ENCODE results near the gene ZNF618. TPM values are rescaled to one million over a fixed set of nuclear protein-coding genes. Genes with fewer than 3 reads are reported as not detected.

Gene ZNF618
- total RNA-seq, 8 experiments from 2014 or later = 3.4 to 41.6 (median 20.4) TPM

- 40 to 100% (median 82%) methylated on average over 1 to 9 of the region's 10 CpGs; no CpG with 5 or more reads in 2 of the 10 experiments for WGBS, 10 experiments
- H3K27ac ChIP-seq = no peak overlapping the region
- peaks cover 0 to under 1% of the 10 kb centered on the region in 2 donors for H3K4me1 ChIP-seq (replicated peaks in 1 of 2)
- in situ Hi-C loops (cut with MboI; ENCODE audit: low pct_unique_long_range_greater_than_20kb in 2 of 9, low sequenced_read_pairs in 9 of 9, unreplicated experiment in 9 of 9) = no loop called here
- H3K4me3 ChIP-seq = no peak overlapping the region
- ATAC-seq (replicated peaks in 6 of 8) = no peak
These were observed 3.5 kb upstream of the ZNF618 start for GRCh38 chr9:113872485-113873143.

GRCh38 chr9:113873446-113873845, 2.7 kb upstream of the ZNF618 start:
- no peak overlapping the region for H3K4me3 ChIP-seq
- ATAC-seq (replicated peaks in 6 of 8) = no peak
- WGBS, 10 experiments = 63 to 100% (median 93%) methylated on average over 1 to 4 of the region's 5 CpGs; no CpG with 5 or more reads in 4 of the 10 experiments
- H3K4me1 ChIP-seq (replicated peaks in 1 of 2) = peaks cover 5 to 6% of the 10 kb centered on the region in 2 donors
- in situ Hi-C loops (cut with MboI; ENCODE audit: low pct_unique_long_range_greater_than_20kb in 2 of 9, low sequenced_read_pairs in 9 of 9, unreplicated experiment in 9 of 9) = no loop called here
- H3K27ac ChIP-seq = no peak overlapping the region

GRCh38 chr9:113873926-113874325, 2.2 kb upstream of the ZNF618 start:
- WGBS, 10 experiments = 75 to 100% (median 100%) methylated on average over 2 to 3 of the region's 3 CpGs; no CpG with 5 or more reads in 6 of the 10 experiments
- Histone ChIP-seq H3K4me3 (no peak overlapping the region), H3K27ac (no peak overlapping the region), H3K4me1 (replicated peaks in 1 of 2) (peaks cover 9 to 10% of the 10 kb centered on the region in 2 donors)
- no peak for ATAC-seq (replicated peaks in 6 of 8)
- in situ Hi-C loops (cut with MboI; ENCODE audit: low pct_unique_long_range_greater_than_20kb in 2 of 9, low sequenced_read_pairs in 9 of 9, unreplicated experiment in 9 of 9) = no loop called here

DNA sequence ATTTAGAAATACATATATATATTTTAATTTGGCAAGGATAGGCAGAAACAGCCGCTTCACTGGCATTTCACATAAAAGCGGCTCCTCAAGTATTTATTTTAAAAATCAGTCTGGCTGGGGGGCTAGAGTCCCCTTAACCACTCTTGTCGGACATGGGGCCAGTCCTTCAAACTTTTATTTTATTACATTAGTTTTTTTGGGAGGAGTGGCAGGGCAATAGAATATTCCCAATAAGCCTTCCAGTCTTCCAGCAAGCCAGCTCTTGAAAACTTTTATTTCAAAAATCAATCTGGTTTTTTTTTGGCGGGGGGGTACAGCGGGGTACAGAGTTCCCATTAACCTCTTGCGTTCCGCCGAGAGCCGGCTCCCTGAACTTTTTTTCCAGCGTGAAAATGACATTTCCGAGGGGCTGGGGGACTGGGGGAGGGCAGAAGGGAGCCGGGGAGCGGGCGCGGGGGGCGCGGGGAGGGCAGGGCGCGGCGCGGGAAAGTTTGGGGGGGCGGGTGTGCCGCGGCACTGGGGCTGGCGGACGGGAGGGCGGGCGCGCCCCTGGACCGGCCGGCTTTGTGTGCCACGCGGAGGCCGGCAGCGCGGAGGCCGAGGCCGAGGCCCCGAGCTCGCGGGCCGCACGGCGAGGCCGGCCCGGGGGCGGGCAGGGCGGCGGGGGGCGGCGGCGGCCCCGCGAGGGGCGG, 504 bp upstream of the ZNF618 start:
- Histone ChIP-seq H3K27ac (peak overlapping the region; percentile 86 to 89), H3K4me1 (replicated peaks in 1 of 2) (peaks cover 16 to 21% of the 10 kb centered on the region in 2 donors), H3K4me3 (peak overlapping the region; percentile 90 to 100 (median 98))
- in situ Hi-C loops (cut with MboI; ENCODE audit: low pct_unique_long_range_greater_than_20kb in 2 of 9, low sequenced_read_pairs in 9 of 9, unreplicated experiment in 9 of 9) = no loop called here
- ATAC-seq (replicated peaks in 6 of 8) = peak in 7 of 8 experiments; percentile 64 to 78 (median 71)
- 17 to 100% (median 68%) methylated on average over 1 to 8 of the region's 55 CpGs for WGBS, 10 experiments

- ATAC-seq (replicated peaks in 6 of 8) = no peak
- WGBS, 10 experiments = 0 to 7% (median 0%) methylated on average over 1 of the region's 1 CpG
- Histone ChIP-seq H3K4me3 (peak overlapping the region; percentile 90 to 100 (median 98)), H3K4me1 (replicated peaks in 1 of 2) (peaks cover 22 to 29% of the 10 kb centered on the region in 2 donors), H3K27ac (peak overlapping the region in 1 of 2 donors; percentile 10)
- in situ Hi-C loops (cut with MboI; ENCODE audit: low pct_unique_long_range_greater_than_20kb in 2 of 9, low sequenced_read_pairs in 9 of 9, unreplicated experiment in 9 of 9) = no loop called here
These were observed 872 bp downstream of the ZNF618 start for GRCh38 chr9:113876993-113877368.

DNA sequence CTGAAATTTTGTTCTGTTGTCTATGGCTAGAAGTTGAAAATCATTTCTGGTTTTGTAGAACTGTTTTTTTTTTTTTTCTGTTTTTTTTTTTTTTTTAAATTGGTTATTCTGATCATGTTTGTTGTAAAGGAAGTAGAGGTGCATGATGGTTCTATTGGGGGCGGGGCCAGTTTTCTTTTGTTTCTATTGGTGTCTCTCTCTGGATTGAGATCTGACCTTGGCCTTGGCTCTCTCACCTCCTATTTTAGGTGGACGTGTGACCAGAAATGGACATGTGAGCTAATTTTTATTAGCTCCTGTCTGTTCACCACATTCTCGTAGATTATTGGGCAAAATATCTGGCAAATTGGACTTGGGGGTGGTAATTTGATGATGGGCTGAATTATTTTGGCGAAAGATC, 3.2 kb downstream of the ZNF618 start:
- Histone ChIP-seq H3K27ac (no peak overlapping the region), H3K4me3 (peak overlapping the region in 2 of 5 donors; percentile 8 to 100), H3K4me1 (replicated peaks in 1 of 2) (peaks cover 25 to 29% of the 10 kb centered on the region in 2 donors)
- in situ Hi-C loops (cut with MboI; ENCODE audit: low pct_unique_long_range_greater_than_20kb in 2 of 9, low sequenced_read_pairs in 9 of 9, unreplicated experiment in 9 of 9) = no loop called here
- peak in 2 of 8 experiments; percentile 34 to 48 for ATAC-seq (replicated peaks in 6 of 8)
- WGBS, 10 experiments = 73 to 100% (median 93%) methylated on average over 1 to 4 of the region's 4 CpGs

- 86 to 100% (median 94%) methylated on average over 1 to 4 of the region's 4 CpGs; no CpG with 5 or more reads in 2 of the 10 experiments for WGBS, 10 experiments
- no peak for ATAC-seq (replicated peaks in 6 of 8)
- in situ Hi-C loops (cut with MboI; ENCODE audit: low pct_unique_long_range_greater_than_20kb in 2 of 9, low sequenced_read_pairs in 9 of 9, unreplicated experiment in 9 of 9) = no loop called here
- Histone ChIP-seq H3K4me1 (replicated peaks in 1 of 2) (peaks cover 25 to 29% of the 10 kb centered on the region in 2 donors), H3K4me3 (no peak overlapping the region), H3K27ac (no peak overlapping the region)
These were observed 3.8 kb downstream of the ZNF618 start for GRCh38 chr9:113879911-113880310.

DNA sequence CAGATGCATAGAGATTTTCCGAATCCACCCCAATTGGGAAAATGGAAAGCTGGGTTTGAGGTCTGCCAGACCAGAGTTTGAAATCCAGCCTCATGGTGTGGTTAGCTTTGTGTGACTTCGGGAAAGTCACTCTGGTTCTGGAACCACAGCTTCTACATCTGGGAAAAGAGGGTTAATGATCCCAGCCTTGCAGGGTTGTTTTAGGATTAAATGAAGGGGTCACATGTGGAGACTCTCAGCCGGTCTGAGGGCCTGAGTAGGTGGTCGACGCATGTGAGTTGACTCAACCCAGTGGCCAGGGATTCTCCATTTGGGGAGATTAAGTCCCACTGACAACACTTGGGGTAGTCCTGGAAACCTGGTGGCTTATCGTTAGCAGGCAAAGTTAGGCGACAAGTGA, 6.1 kb downstream of the ZNF618 start:
- peaks cover 29 to 32% of the 10 kb centered on the region in 2 donors for H3K4me1 ChIP-seq (replicated peaks in 1 of 2)
- no peak overlapping the region for H3K27ac ChIP-seq
- no peak for ATAC-seq (replicated peaks in 6 of 8)
- in situ Hi-C loops (cut with MboI; ENCODE audit: low pct_unique_long_range_greater_than_20kb in 2 of 9, low sequenced_read_pairs in 9 of 9, unreplicated experiment in 9 of 9) = no loop called here
- H3K4me3 ChIP-seq = no peak overlapping the region
- WGBS, 10 experiments = 84 to 100% (median 100%) methylated on average over 1 to 6 of the region's 7 CpGs; no CpG with 5 or more reads in 3 of the 10 experiments

- in situ Hi-C loops (cut with MboI; ENCODE audit: low pct_unique_long_range_greater_than_20kb in 2 of 9, low sequenced_read_pairs in 9 of 9, unreplicated experiment in 9 of 9) = no loop called here
- H3K27ac ChIP-seq = no peak overlapping the region
- no peak for ATAC-seq (replicated peaks in 6 of 8)
- H3K4me1 ChIP-seq (replicated peaks in 1 of 2) = peaks cover 29 to 30% of the 10 kb centered on the region in 2 donors
- WGBS, 10 experiments = 80 to 100% (median 95%) methylated on average over 1 to 5 of the region's 7 CpGs; no CpG with 5 or more reads in 2 of the 10 experiments
- no peak overlapping the region for H3K4me3 ChIP-seq
These were observed 6.6 kb downstream of the ZNF618 start for GRCh38 chr9:113882636-113883164.

DNA sequence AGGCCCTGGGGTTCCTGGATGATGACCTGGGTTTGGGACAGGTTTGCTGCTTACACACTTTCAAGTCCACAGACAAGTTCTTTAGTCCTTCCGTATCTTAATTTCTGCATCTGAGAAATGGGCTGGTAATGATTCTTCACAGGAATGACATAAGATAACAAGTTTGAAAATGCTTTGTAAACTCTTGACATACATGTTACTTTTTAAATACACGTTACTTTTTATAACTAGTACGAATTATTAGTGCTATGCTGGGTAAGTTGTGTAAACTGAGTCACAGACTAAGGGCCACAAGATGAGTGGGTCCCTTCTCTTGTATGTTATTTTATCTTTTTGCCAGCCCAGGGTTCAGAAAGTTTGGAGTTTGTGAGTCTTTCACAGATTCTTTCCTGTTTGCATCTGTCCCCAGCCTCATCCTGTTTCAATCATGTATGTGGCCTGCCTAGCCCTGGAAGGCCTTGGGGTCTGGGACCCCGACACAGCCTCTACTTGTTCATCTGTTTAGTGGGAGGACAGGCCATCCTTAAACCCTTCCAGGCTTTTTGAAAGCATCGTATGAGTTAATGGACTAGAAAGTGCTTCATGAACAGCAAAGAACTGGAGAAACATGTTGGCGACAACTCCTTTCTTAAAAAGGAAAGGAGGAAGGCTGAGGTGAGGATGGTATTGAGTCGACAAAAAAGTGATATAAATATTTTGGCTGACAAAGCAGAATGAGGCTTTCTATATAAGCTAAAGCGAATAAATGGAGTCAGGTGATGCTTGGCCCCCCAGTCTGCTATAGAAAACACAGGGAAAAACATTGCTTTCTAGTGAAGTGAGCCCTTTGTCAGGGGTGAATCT, 9.3 kb downstream of the ZNF618 start:
- no peak overlapping the region for H3K4me3 ChIP-seq
- in situ Hi-C loops (cut with MboI; ENCODE audit: low pct_unique_long_range_greater_than_20kb in 2 of 9, low sequenced_read_pairs in 9 of 9, unreplicated experiment in 9 of 9) = no loop called here
- WGBS, 10 experiments = 60 to 85% (median 79%) methylated on average over 1 to 8 of the region's 8 CpGs
- H3K4me1 ChIP-seq (replicated peaks in 1 of 2) = peaks cover 8 to 18% of the 10 kb centered on the region in 2 donors
- H3K27ac ChIP-seq = no peak overlapping the region
- no peak for ATAC-seq (replicated peaks in 6 of 8)

DNA sequence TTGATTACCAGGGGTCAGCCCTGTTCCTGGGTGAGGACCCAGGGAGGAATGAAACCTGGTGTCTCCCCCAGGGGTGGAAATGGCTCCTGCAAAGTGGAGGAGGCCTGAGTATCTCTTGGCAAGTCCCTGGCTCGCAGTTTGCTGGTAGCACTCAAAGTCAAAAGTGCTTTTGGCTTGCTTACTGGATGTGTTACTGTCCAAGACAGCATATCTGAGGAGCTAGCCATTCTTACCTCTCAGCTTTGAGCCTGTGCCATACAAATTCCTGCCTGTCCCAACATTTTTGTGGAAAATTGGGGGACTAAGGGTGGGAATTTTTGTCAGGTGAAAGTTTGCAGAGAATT, 9.9 kb downstream of the ZNF618 start:
- no peak overlapping the region for H3K27ac ChIP-seq

DNA sequence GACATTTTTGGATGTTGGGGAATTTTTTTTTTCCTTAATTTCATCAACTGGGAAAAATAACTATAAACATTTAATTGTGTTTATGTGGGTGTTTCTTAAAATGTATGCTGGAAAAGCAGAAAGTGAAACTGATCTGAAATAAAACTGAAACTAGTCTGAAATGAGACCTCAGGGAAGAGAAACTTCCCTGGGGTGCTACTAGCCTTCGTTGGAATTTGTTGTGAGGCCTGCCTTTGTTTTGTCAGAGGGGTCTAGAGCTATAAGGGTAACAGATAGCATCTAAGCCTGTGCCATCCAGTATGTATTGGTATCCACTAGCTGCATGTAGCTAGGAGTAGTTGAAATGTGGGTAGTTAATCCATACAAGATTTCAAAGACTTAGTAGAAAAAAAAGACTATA, 10.4 kb downstream of the ZNF618 start:
- WGBS, 10 experiments = 0 to 40% (median 13%) methylated on average over 1 of the region's 1 CpG; no CpG with 5 or more reads in 3 of the 10 experiments
- no peak overlapping the region for H3K27ac ChIP-seq
- in situ Hi-C loops (cut with MboI; ENCODE audit: low pct_unique_long_range_greater_than_20kb in 2 of 9, low sequenced_read_pairs in 9 of 9, unreplicated experiment in 9 of 9) = no loop called here
- H3K4me3 ChIP-seq = no peak overlapping the region
- H3K4me1 ChIP-seq (replicated peaks in 1 of 2) = peaks cover 5 to 18% of the 10 kb centered on the region in 2 donors
- peak in 2 of 8 experiments; percentile 17 to 25 for ATAC-seq (replicated peaks in 6 of 8)

More for the DNA sequence above, 9.9 kb downstream of the ZNF618 start:
- H3K4me3 ChIP-seq = no peak overlapping the region
- no peak for ATAC-seq (replicated peaks in 6 of 8)
- peaks cover 8 to 18% of the 10 kb centered on the region in 2 donors for H3K4me1 ChIP-seq (replicated peaks in 1 of 2)
- 25 to 100% methylated on average over 1 of the region's 1 CpG; no CpG with 5 or more reads in 8 of the 10 experiments for WGBS, 10 experiments
- in situ Hi-C loops (cut with MboI; ENCODE audit: low pct_unique_long_range_greater_than_20kb in 2 of 9, low sequenced_read_pairs in 9 of 9, unreplicated experiment in 9 of 9) = no loop called here

Measured in motor neuron (in vitro differentiated cells).